Natural killer cell treated with Interleukin-12 subunit alpha and Interleukin-12 subunit beta and Interleukin-15 and Interleukin-18, amount 100 ng/mL, for 72 hours (primary cell): ENCODE measurements around the gene CES2. TPM values are rescaled to one million over a fixed set of nuclear protein-coding genes. Genes with fewer than 3 reads are reported as not detected.
"Not testable (repeated sequence)": the region's sequence is repeated elsewhere in the genome, so short reads cannot be mapped to it uniquely, and the experiment has no call there.

Source experiments
- ATAC-seq, 2 donors: fragments of 150-1000 bp; cut with Tn5 transposase in 1 of 2; sonication (Bioruptor Pico), chemical (Tn5 transposase) in 1 of 2; 2 replicates each; pipeline ENCODE4 v1.10.0; 2021
- DNase-seq: peaks from one replicate; pipeline ENCODE4 v3.0.0; 2022; ENCODE audit warnings: low spot score
- H3K27ac Mint-ChIP-seq, 2 donors: 1 replicate in 1 of 2; 2 replicates in 1 of 2; pipeline ENCODE4 v1.8.0; 2022; ENCODE audit warnings: mixed read lengths in 2 of 2, mild to moderate bottlenecking in 1 of 2, moderate library complexity in 1 of 2
- H3K27me3 Mint-ChIP-seq, 2 donors: 1 replicate in 1 of 2; 2 replicates in 1 of 2; pipeline ENCODE4 v1.8.0; 2022; ENCODE audit warnings: mixed read lengths in 2 of 2
- H3K36me3 Mint-ChIP-seq: one replicate; pipeline ENCODE4 v1.8.0; 2022; ENCODE audit warnings: mixed read lengths
- H3K4me1 Mint-ChIP-seq, 2 donors: 1 replicate in 1 of 2; 2 replicates in 1 of 2; pipeline ENCODE4 v1.8.0; 2022; ENCODE audit warnings: low read depth in 2 of 2, mixed read lengths in 2 of 2, mild to moderate bottlenecking in 1 of 2
- H3K4me3 Mint-ChIP-seq: one replicate; pipeline ENCODE4 v1.8.0; 2022; ENCODE audit warnings: mixed read lengths
- H3K9me3 Mint-ChIP-seq: 2 replicates; pipeline ENCODE4 v1.8.0; 2022; ENCODE audit warnings: mixed read lengths
- total RNA-seq, 2 donors: library from RNA; stranded (reverse); gene quantifications; one replicate each; pipeline ENCODE4 v1.2.3, GENCODE V29; 2022

CES2 gene, protein sequence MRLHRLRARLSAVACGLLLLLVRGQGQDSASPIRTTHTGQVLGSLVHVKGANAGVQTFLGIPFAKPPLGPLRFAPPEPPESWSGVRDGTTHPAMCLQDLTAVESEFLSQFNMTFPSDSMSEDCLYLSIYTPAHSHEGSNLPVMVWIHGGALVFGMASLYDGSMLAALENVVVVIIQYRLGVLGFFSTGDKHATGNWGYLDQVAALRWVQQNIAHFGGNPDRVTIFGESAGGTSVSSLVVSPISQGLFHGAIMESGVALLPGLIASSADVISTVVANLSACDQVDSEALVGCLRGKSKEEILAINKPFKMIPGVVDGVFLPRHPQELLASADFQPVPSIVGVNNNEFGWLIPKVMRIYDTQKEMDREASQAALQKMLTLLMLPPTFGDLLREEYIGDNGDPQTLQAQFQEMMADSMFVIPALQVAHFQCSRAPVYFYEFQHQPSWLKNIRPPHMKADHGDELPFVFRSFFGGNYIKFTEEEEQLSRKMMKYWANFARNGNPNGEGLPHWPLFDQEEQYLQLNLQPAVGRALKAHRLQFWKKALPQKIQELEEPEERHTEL
- total RNA-seq: 10 to 100 TPM; 27.7 to 36.7 TPM

DNA sequence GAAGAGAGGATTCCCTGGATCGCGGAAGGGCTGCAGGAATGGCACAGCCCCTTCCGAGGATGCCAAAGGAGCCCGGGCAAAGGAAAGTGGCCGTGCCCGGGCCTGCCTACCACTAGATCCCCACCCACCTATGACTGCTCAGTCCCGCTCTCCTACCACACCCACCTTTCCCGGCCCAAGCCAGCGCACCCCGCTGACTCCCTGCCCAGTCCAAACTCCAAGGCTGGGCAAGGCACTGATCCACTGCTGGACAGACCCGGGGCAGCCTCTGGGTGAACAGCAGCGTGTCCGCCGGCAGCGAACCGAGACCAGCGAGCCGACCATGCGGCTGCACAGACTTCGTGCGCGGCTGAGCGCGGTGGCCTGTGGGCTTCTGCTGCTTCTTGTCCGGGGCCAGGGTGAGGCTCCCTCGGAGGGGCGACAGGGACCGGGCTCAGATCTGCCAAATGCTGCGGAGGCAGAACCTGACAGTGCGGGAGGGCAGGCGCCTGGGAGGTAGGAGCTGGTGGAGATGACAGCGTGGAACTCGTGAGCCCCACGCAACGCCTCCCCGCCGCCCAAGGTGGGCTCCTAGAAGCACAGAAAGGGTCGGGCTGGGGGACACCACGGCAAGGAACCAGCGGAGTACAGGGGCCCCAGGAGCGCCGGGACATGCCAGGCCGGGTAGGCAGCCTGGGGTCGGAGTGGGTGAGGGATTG lies at the start of gene CES2:
CES2 (plus strand) TSS at position 203 of the 698 bp plus-strand sequence; CDS start at position 323, 120 bp downstream.
- Mint-ChIP-seq H3K9me3 (no peaks in the 10 kb centered on the region), H3K36me3 (peaks cover 10% of the 10 kb centered on the region), H3K4me3 (peak within 1 kb of the TSS; percentile 95), H3K27me3 (no peaks in the 10 kb centered on the region), H3K27ac (peak within 1 kb of the TSS; percentile 97 to 98), H3K4me1 (peaks cover 47 to 48% of the 10 kb centered on the region in 2 donors)
- no peak for DNase-seq
- ATAC-seq: no peak

DNA sequence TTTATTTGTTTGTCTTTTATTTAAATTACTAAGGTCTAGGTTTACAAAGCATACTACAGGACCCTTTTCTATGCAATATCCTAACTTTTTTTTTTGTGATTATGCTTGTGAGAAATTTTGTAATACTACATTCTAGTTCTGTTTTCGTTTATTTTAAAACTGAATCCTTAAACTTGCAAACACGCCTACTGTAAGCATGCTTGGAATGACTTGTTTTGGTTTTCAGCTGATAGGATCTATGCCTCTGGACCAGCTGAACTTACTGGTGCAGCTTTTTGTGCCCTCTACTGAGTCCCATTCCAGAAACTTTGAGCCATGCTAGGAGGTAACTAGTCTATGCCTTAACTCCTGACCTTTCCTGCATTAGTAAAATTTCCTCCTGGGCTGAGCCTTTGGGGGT lies 49.0 kb upstream of the CES2 start:
- Mint-ChIP-seq H3K9me3 (no peaks in the 10 kb centered on the region), H3K4me3 (no peak overlapping the region), H3K36me3 (peaks cover 7% of the 10 kb centered on the region), H3K27me3 (no peaks in the 10 kb centered on the region), H3K4me1 (peaks cover 18 to 24% of the 10 kb centered on the region in 2 donors), H3K27ac (no peak overlapping the region)
- DNase-seq (no peak), ATAC-seq (no peak)

DNA sequence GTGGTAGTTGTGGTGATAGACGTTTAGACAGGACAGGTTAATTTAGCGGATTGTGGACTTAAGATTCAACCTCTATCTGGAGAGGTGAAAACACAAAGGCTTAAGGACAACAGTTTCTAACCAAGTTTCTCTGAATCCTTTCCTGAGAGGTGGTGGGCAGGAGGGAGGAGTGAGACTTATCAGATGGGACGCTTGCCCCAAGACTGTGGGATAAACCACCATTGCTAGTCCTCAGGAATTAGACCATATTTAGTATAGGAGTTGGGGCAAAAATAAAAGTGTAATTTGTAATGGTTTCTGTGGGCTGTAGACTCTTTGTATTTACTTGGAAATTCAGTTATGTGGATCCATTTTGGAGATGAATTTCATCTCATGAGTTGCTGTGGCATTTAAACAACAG lies 48.4 kb upstream of the CES2 start:
- no peak overlapping the region for H3K27ac Mint-ChIP-seq
- H3K4me1 Mint-ChIP-seq: peaks cover 16 to 23% of the 10 kb centered on the region in 2 donors
- ATAC-seq: no peak
- peaks cover 7% of the 10 kb centered on the region for H3K36me3 Mint-ChIP-seq
- H3K4me3 Mint-ChIP-seq: no peak overlapping the region
- no peaks in the 10 kb centered on the region for H3K9me3 Mint-ChIP-seq
- H3K27me3 Mint-ChIP-seq: no peaks in the 10 kb centered on the region
- no peak for DNase-seq

DNA sequence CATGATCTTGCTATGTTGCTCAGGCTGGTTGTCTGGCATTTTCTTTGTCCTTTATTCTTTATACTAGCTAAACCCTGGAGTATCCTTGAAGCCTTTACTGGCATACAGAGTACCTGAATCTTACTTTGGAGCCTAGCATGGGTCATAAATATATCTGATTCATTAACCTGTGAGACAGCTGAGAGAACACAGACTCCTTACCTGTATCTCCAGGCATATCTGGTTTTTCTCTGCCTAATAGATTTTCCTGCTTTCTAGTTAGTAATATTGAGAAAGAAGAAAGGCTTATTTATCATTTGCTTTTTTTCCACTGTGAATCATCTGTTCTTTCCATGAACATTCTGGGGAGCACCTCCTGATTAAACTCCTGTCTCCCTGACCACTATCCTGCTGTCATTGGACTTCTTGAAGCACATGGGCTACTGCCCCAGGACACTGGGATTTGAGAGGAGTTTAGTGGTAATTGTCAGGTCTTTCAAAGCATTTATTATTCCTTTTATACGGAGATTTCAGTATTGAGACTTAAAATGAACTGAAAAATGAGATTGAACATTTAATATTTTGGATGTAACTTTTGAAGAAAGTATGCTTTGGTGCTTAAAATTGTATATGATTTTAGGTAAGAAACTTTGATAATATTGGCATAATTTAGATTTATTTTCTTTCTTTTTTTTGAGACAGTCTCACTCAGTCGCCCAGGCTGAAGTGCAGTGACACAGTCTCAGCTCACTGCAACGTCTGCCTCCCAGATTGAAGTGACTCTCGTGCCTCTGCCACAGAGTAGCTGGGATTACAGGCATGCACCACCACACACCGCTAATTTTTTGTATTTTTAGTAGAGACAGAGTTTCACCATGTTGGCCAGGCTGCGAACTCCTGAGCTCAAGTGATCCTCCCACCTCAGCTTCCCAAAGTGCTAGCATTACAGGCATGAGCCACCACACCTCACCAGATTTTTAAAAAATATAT lies 46.4 kb upstream of the CES2 start:
- Mint-ChIP-seq H3K36me3 (peaks cover 7% of the 10 kb centered on the region), H3K4me1 (peaks cover 19 to 25% of the 10 kb centered on the region in 2 donors), H3K27me3 (no peaks in the 10 kb centered on the region), H3K4me3 (no peak overlapping the region), H3K27ac (peak overlapping the region in 1 of 2 donors; percentile 37), H3K9me3 (no peaks in the 10 kb centered on the region)
- ATAC-seq: no peak
- no peak for DNase-seq

DNA sequence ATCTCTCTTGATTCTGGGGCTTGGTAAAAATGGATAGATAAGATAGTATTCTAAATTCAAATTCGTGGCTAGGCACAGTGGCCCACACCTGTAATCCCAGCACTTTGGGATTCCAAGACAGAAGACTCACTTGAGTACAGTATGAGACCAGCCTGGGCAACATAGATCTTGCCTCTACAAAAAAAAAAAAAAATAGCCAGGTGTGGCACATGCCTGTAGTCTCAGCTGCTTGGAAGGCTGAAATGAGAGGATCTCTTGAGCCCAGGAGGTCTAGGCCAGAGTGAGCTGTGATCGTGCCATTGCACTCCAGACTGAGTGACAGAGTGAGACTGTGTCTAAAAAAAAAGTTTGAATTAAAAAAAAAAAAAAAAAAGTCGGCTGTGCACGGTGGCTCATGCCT lies 45.7 kb upstream of the CES2 start:
- no peaks in the 10 kb centered on the region for H3K27me3 Mint-ChIP-seq
- ATAC-seq (no peak), DNase-seq (no peak)
- peaks cover 23 to 26% of the 10 kb centered on the region in 2 donors for H3K4me1 Mint-ChIP-seq
- H3K9me3 Mint-ChIP-seq: no peaks in the 10 kb centered on the region
- peak overlapping the region in 1 of 2 donors; percentile 35 for H3K27ac Mint-ChIP-seq
- no peak overlapping the region for H3K4me3 Mint-ChIP-seq
- H3K36me3 Mint-ChIP-seq: peaks cover 7% of the 10 kb centered on the region

DNA sequence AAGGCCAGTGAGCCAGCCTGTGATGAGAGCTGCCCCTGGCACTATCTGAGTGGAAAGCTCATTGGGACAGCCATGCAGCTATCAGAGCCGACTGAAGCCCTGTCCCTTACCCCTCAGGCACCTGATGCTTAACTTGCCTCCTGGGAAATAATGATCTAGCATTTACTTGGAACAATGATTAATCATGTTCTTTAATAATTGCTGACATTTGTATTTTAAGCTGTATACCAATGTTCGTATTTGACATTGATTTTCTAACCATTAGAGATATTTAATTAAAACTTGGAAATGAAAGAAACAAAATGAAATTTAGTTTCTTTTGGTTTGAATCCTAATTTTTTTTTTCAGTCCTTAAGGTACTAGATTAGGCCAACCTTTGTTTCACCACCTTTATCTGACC lies 44.5 kb upstream of the CES2 start:
- Mint-ChIP-seq H3K36me3 (peaks cover 7% of the 10 kb centered on the region), H3K27ac (peak overlapping the region in 1 of 2 donors; percentile 43), H3K4me3 (no peak overlapping the region), H3K9me3 (no peaks in the 10 kb centered on the region), H3K4me1 (peaks cover 21 to 26% of the 10 kb centered on the region in 2 donors), H3K27me3 (no peaks in the 10 kb centered on the region)
- DNase-seq (no peak), ATAC-seq (no peak)

DNA sequence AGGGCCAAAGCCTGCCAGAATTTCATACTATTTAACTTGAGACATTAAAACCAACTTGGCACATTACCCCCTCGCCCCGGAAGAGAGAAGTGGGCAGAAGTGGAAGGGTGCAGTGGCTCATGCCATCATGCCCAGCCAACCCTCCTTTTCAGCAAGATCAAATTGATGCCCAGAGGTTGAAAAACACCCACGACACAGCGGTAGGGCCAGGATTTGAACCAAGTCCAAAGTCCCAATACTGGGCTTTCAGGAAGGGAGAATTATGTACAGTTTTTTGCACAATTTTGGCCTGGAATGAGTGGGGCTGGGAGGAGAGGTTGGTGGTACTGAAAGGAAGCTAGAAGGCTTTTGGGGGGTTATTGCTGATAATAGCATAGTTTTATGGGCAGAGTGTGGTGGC lies 44.0 kb upstream of the CES2 start:
- Mint-ChIP-seq H3K9me3 (no peaks in the 10 kb centered on the region), H3K4me1 (peaks cover 20 to 29% of the 10 kb centered on the region in 2 donors), H3K27ac (peak overlapping the region in 1 of 2 donors; percentile 43), H3K36me3 (peaks cover 6% of the 10 kb centered on the region), H3K27me3 (no peaks in the 10 kb centered on the region), H3K4me3 (no peak overlapping the region)
- no peak for ATAC-seq
- no peak for DNase-seq

DNA sequence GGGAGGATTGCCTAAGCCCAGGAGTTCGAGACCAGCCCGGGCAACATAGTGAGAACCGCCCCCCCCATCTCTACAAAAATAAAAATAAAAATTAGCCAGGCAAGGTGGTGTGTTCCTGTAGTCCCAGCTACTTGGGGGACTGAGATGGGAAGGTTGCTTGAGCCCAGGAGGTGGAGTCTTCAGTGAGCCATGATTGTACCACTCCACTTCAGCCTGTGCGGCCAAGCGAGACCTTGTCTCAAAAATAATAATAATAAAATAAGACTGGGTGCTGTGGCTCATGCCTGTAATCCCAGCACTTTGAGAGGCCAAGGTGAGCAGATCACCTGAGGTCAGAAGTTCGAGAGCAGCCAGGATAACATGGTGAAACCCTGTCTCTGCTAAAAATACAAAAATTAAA lies 43.5 kb upstream of the CES2 start:
- Mint-ChIP-seq H3K4me1 (peaks cover 15 to 25% of the 10 kb centered on the region in 2 donors), H3K4me3 (no peak overlapping the region), H3K36me3 (peaks cover 2% of the 10 kb centered on the region), H3K9me3 (no peaks in the 10 kb centered on the region), H3K27me3 (no peaks in the 10 kb centered on the region), H3K27ac (peak overlapping the region in 1 of 2 donors; percentile 43)
- DNase-seq: no peak
- no peak for ATAC-seq

DNA sequence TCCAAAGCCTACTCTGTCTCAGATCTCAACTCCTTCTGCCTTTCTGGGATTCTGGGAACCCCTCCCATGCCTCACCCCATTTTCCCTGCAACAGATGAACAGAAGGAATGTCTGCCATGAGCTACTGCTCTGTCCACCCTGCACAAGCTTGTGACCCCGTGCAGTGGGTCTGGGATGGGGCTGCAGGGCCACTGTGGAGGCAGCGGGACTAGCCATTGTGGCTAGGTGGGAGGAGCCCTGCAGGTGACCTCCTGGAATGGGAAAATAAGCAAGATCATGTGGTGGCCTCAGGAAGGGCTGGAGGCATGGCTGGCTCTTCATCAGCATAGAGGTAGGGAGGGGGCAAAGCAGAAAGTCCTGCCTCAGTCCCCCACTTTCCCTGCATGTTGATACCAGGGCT lies 41.3 kb upstream of the CES2 start:
- peaks cover 13 to 17% of the 10 kb centered on the region in 2 donors for H3K4me1 Mint-ChIP-seq
- peak overlapping the region in 1 of 2 donors; percentile 5 for H3K27ac Mint-ChIP-seq
- H3K27me3 Mint-ChIP-seq: no peaks in the 10 kb centered on the region
- DNase-seq (no peak), ATAC-seq (no peak)
- H3K9me3 Mint-ChIP-seq: no peaks in the 10 kb centered on the region
- no peaks in the 10 kb centered on the region for H3K36me3 Mint-ChIP-seq
- no peak overlapping the region for H3K4me3 Mint-ChIP-seq

DNA sequence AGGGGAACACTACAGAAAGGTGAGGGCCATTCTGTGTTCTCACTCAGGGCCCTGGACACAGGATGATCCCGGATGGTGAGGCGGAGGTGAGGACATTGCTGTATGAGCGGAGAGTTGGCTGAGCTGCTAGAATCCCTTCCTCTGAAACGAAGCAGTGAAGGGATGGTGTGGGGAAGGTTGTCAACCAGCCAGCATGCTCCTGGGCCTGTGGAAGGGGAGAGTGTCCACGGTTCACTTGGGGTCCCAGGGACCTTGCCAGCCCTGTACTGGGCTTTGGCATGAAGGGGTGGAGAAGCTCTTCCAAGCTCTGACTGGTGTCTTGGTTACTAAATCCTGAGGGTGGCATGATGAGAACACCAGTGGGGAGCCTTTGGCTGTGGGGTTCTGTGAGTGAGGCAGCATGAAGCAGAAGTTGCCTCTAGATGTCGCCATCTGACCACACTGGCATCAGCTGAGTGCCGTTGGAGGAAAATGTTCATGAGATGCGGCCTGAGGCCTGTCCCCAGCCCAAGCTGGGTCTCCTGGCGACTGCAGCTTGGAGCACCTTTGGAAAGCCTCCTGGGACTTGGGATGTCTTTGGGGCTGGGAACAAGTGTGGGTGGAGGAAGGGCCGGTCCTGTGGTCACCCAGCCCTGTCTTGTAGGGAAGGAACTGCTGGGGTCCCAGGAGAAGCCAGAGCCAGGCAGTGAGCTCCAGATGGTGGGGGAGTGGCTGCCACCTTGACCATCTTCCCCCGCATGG lies 40.2 kb upstream of the CES2 start:
- DNase-seq (peak; percentile 74), ATAC-seq (peak; percentile 77 to 83)
- peaks cover 13 to 22% of the 10 kb centered on the region in 2 donors for H3K4me1 Mint-ChIP-seq
- H3K27me3 Mint-ChIP-seq: no peaks in the 10 kb centered on the region
- peak overlapping the region in 1 of 2 donors; percentile 5 for H3K27ac Mint-ChIP-seq
- no peak overlapping the region for H3K4me3 Mint-ChIP-seq
- no peaks in the 10 kb centered on the region for H3K36me3 Mint-ChIP-seq
- no peaks in the 10 kb centered on the region for H3K9me3 Mint-ChIP-seq

DNA sequence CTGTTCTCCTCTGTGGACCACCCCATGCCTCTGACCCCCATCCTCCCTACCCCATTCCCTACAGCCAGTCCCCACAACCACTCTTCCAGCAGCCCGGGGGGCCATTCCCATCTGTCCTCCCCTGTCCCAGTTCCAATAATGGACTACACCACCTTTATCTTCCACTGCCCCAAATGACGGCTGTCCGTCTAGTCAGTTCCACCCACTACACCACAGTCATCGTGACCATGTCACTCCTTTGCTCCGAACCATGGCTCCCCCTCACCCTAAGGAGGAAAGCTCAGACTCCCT lies 39.7 kb upstream of the CES2 start:
- Mint-ChIP-seq H3K27me3 (no peaks in the 10 kb centered on the region), H3K4me3 (no peak overlapping the region), H3K4me1 (peaks cover 13 to 22% of the 10 kb centered on the region in 2 donors), H3K9me3 (no peaks in the 10 kb centered on the region), H3K27ac (no peak overlapping the region), H3K36me3 (no peaks in the 10 kb centered on the region)
- no peak for DNase-seq
- no peak for ATAC-seq

DNA sequence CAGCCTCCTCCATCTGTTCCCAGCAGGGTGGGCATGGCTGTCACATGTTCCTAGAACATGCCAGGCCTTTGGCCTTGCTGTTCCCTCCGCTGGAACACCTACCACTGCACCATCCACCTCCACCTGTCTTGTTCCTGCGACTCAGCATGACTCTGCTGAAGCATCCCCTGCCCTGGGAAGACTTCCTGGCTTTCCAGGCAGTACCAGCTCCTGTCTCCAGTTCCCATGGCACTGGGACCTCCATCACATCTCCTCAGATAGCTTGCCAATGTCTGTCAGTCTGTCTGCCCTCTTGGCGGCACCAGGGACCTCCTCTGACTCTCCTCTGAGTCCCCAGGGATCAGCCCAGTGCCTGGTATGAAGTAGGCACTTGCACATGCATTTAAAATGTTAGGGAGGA lies 39.3 kb upstream of the CES2 start:
- no peak overlapping the region for H3K27ac Mint-ChIP-seq
- H3K9me3 Mint-ChIP-seq: no peaks in the 10 kb centered on the region
- no peaks in the 10 kb centered on the region for H3K27me3 Mint-ChIP-seq
- DNase-seq: no peak
- no peak for ATAC-seq
- no peak overlapping the region for H3K4me3 Mint-ChIP-seq
- H3K36me3 Mint-ChIP-seq: no peaks in the 10 kb centered on the region
- peaks cover 13 to 22% of the 10 kb centered on the region in 2 donors for H3K4me1 Mint-ChIP-seq

DNA sequence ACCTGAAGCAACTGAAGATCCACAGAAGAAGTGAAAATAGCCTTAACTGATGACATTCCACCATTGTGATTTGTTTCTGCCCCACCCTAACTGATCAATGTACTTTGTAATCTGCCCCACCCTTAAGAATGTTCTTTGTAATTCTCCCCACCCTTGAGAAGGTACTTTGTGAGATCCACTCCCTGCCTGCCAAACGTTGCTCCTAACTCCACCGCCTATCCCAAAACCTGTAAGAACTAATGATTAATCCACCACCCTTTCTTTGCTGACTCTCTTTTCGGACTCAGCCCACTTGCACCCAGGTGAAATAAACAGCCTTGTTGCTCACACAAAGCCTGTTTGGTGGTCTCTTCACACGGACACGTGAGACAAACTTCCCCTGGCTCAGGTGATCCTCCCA lies 38.6 kb upstream of the CES2 start:
- not testable (repeated sequence) for H3K27me3 Mint-ChIP-seq, H3K36me3 Mint-ChIP-seq, ATAC-seq, H3K9me3 Mint-ChIP-seq, H3K27ac Mint-ChIP-seq, DNase-seq, H3K4me3 Mint-ChIP-seq
- peaks cover 13 to 22% of the 10 kb centered on the region in 2 donors for H3K4me1 Mint-ChIP-seq
